Tibial artery (tissue), 4 donors: Measurements from ENCODE around the gene VPS18.

Source experiments
- DNase-seq, 2 donors: peaks; one replicate each; pipeline ENCODE4 v3.0.0-alpha.2; 2019
- H3K27ac ChIP-seq, 2 donors: fragments of 200-600 bp; sonication (generic) in 1 of 2; 1 replicate in 1 of 2; 2 replicates in 1 of 2; pipeline ENCODE4 v1.5.1; 2018 to 2019; ENCODE audit warnings: mild to moderate bottlenecking in 1 of 2
- H3K27me3 ChIP-seq, 2 donors: fragments of 200-600 bp; sonication (generic) in 1 of 2; one replicate each; pipeline versions ENCODE4 v1.5.1 to v1.6.0; 2016 to 2019
- H3K36me3 ChIP-seq, 3 donors: fragments of 200-600 bp; sonication (generic) in 2 of 3; one replicate each; pipeline ENCODE4 v1.5.1; 2016 to 2019; ENCODE audit warnings: mild to moderate bottlenecking in 2 of 3
- H3K4me1 ChIP-seq, 4 donors: fragments of 200-600 bp; sonication (generic) in 2 of 4; 1 replicate in 3 of 4; 2 replicates in 1 of 4; pipeline ENCODE4 v1.5.1; 2016 to 2019
- H3K4me3 ChIP-seq, 2 donors: fragments of 200-600 bp; sonication (generic) in 1 of 2; 1 replicate in 1 of 2; 2 replicates in 1 of 2; pipeline ENCODE4 v1.5.1; 2018 to 2019; ENCODE audit warnings: mild to moderate bottlenecking in 2 of 2
- H3K9me3 ChIP-seq, 3 donors: fragments of 200-600 bp; sonication (generic) in 1 of 3; one replicate each; pipeline ENCODE4 v1.5.1; 2016 to 2019
- CTCF ChIP-seq, 2 experiments: fragments of 200-600 bp in 1 of 2; fragments of 450-650 bp in 1 of 2; IDR thresholded peaks; one replicate each; pipeline ENCODE4 v1.5.1; 2017 to 2019; ENCODE audit warnings: antibody characterized with exemption in 2 of 2, mild to moderate bottlenecking in 1 of 2, moderate library complexity in 1 of 2
- intact Hi-C: fragments of 100-400 bp; cut with DNase I; formaldehyde crosslinking; loops from one replicate; pipeline ENCODE4 v1.15.0; 2023; ENCODE audit warnings: low total_unique reads

Gene VPS18

GRCh38 chr15:40928821-40929659 lies 34.8 kb downstream of the VPS18 start, which contains the start of gene DLL4:
DLL4 (plus strand) TSS chr15:40929340; CDS start chr15:40929669, 329 bp downstream.
- no peak within 1 kb of the TSS for H3K27ac ChIP-seq
- no peaks in the 10 kb centered on the region for H3K9me3 ChIP-seq
- H3K4me3 ChIP-seq = peak within 1 kb of the TSS; percentile 50 to 66
- peak in 1 of 2 donors; percentile 55 for DNase-seq
- peaks cover 0 to 73% of the 10 kb centered on the region in 2 donors for H3K27me3 ChIP-seq
- no peak for TF ChIP-seq CTCF (IDR thresholded peaks at IDR 0.05)
- peaks cover 0 to 58% (median 54%) of the 10 kb centered on the region in 4 donors for H3K4me1 ChIP-seq
- intact Hi-C loops = no loop called here
- H3K36me3 ChIP-seq = no peaks in the 10 kb centered on the region

- TF ChIP-seq CTCF (IDR thresholded peaks at IDR 0.05) = no peak
- intact Hi-C loops = no loop called here
- H3K27me3 ChIP-seq = peaks cover 0 to 73% of the 10 kb centered on the region in 2 donors
- H3K9me3 ChIP-seq = no peaks in the 10 kb centered on the region
- peaks cover 0 to 58% (median 54%) of the 10 kb centered on the region in 4 donors for H3K4me1 ChIP-seq
- peak overlapping the region; percentile 50 to 66 for H3K4me3 ChIP-seq
- H3K27ac ChIP-seq = no peak overlapping the region
- no peaks in the 10 kb centered on the region for H3K36me3 ChIP-seq
- peak in 1 of 2 donors; percentile 43 for DNase-seq
Measured at GRCh38 chr15:40929660-40930429, 35.6 kb downstream of the VPS18 start.

GRCh38 chr15:40930430-40931299 lies 36.4 kb downstream of the VPS18 start:
- Histone ChIP-seq H3K4me1 (peaks cover 0 to 58% (median 53%) of the 10 kb centered on the region in 4 donors), H3K36me3 (no peaks in the 10 kb centered on the region), H3K9me3 (no peaks in the 10 kb centered on the region), H3K27me3 (peaks cover 0 to 72% of the 10 kb centered on the region in 2 donors), H3K27ac (no peak overlapping the region), H3K4me3 (peak overlapping the region; percentile 50 to 66)
- peak; percentile 14 to 34 for TF ChIP-seq CTCF (IDR thresholded peaks at IDR 0.05)
- intact Hi-C loops = no loop called here
- no peak for DNase-seq

- Histone ChIP-seq H3K27ac (no peak overlapping the region), H3K27me3 (peaks cover 0 to 64% of the 10 kb centered on the region in 2 donors), H3K4me1 (peaks cover 0 to 49% (median 45%) of the 10 kb centered on the region in 4 donors), H3K36me3 (no peaks in the 10 kb centered on the region), H3K4me3 (peak overlapping the region; percentile 50 to 66), H3K9me3 (no peaks in the 10 kb centered on the region)
- DNase-seq = no peak
- TF ChIP-seq CTCF (IDR thresholded peaks at IDR 0.05) = no peak
- intact Hi-C loops = no loop called here
Measured at GRCh38 chr15:40931300-40932142, 37.3 kb downstream of the VPS18 start.
